GM18909 (cell line): ENCODE results near the gene SLC25A34.

Experiments used
- ATAC-seq: cut with Tn5 transposase; IDR thresholded peaks from one replicate; pipeline ENCODE4 v1.9.1; 2021; ENCODE audit warnings: mild to moderate bottlenecking; ENCODE audit not compliant: unreplicated experiment, poor library complexity

Gene SLC25A34

GRCh38 chr1:15748690-15749398 is 12.8 kb downstream of the SLC25A34 start:
- ATAC-seq = no peak

- ATAC-seq = no peak
Observed at GRCh38 chr1:15749399-15750291, 13.6 kb downstream of the SLC25A34 start.

- no peak for ATAC-seq
Observed at GRCh38 chr1:15750924-15751323, 14.9 kb downstream of the SLC25A34 start.

GRCh38 chr1:15751717-15752116 is 15.7 kb downstream of the SLC25A34 start:
- no peak for ATAC-seq

- no peak for ATAC-seq
Observed at GRCh38 chr1:15753776-15754175, 17.7 kb downstream of the SLC25A34 start.

- no peak for ATAC-seq
Observed at GRCh38 chr1:15755021-15755645, 19.1 kb downstream of the SLC25A34 start.

- ATAC-seq = no peak
Observed at GRCh38 chr1:15755646-15756040, 19.6 kb downstream of the SLC25A34 start.

- no peak for ATAC-seq
Observed at GRCh38 chr1:15756143-15757015, 20.3 kb downstream of the SLC25A34 start.

- no peak for ATAC-seq
Observed at GRCh38 chr1:15757016-15757543, 21.0 kb downstream of the SLC25A34 start.

- ATAC-seq = no peak
Observed at GRCh38 chr1:15757575-15758342, 21.7 kb downstream of the SLC25A34 start.

- ATAC-seq = no peak
Observed at GRCh38 chr1:15758343-15758931, 22.4 kb downstream of the SLC25A34 start, which contains the start of gene FBLIM1. Gene FBLIM1, plus strand, starts transcription at chr1:15758795. Its CDS starts 6,189 bp downstream, at chr1:15764984.

GRCh38 chr1:15758953-15759661 is 23.0 kb downstream of the SLC25A34 start:
- ATAC-seq = no peak

GRCh38 chr1:15760520-15761211 is 24.6 kb downstream of the SLC25A34 start:
- no peak for ATAC-seq

GRCh38 chr1:15761366-15762128 is 25.5 kb downstream of the SLC25A34 start:
- no peak for ATAC-seq

- ATAC-seq = no peak
Observed at GRCh38 chr1:15762546-15762945, 26.5 kb downstream of the SLC25A34 start.

GRCh38 chr1:15764269-15764764 is 28.3 kb downstream of the SLC25A34 start:
- no peak for ATAC-seq

- no peak for ATAC-seq
Observed at GRCh38 chr1:15764890-15765289, 28.8 kb downstream of the SLC25A34 start.
